ENCODE measurements around the gene GUCD1. TPM values are rescaled to one million over a fixed set of nuclear protein-coding genes. Genes with fewer than 3 reads are reported as not detected.
"Not testable (repeated sequence)": the region's sequence is repeated elsewhere in the genome, so short reads cannot be mapped to it uniquely, and the experiment has no call there.

Gene GUCD1
- total RNA-seq, 2 donors from 2014 or later, result 44.4 to 58.7 TPM

- peaks cover 24% of the 10 kb centered on the region for H3K4me1 ChIP-seq
- H3K36me3 ChIP-seq (replicated peaks in 1 of 2; ENCODE audit: insufficient read depth in 1 of 2, low read depth in 2 of 2), result peaks cover 0 to 12% of the 10 kb centered on the region in 2 donors
- no peaks in the 10 kb centered on the region for H3K9me3 ChIP-seq
- 53 to 54% methylated on average over 4 of the region's 4 CpGs for WGBS, 2 donors
- TF ChIP-seq POLR2A (IDR thresholded peaks at IDR 0.05) (no peak), CTCF (IDR thresholded peaks at IDR 0.05) (no peak)
- intact Hi-C loops (cut with DNase I), result no loop called here
- H3K4me3 ChIP-seq, result no peak overlapping the region
- H3K27ac ChIP-seq, result no peak overlapping the region
- no peak for DNase-seq
- no peaks in the 10 kb centered on the region for H3K27me3 ChIP-seq
- no peak for ATAC-seq
Measured at GRCh38 chr22:24559471-24559870, 4.5 kb upstream of the GUCD1 start.

- Histone ChIP-seq H3K4me1 (peaks cover 51% of the 10 kb centered on the region), H3K27me3 (no peaks in the 10 kb centered on the region), H3K4me3 (peak within 1 kb of the TSS; percentile 84 to 85), H3K9me3 (no peaks in the 10 kb centered on the region), H3K27ac (peak within 1 kb of the TSS; percentile 85 to 99 (median 98)), H3K36me3 (replicated peaks in 1 of 2; ENCODE audit: insufficient read depth in 1 of 2, low read depth in 2 of 2) (peaks cover 0 to 12% of the 10 kb centered on the region in 2 donors)
- peak; percentile 100 for DNase-seq
- intact Hi-C loops (cut with DNase I), result no loop called here
- TF ChIP-seq CTCF (IDR thresholded peaks at IDR 0.05) (peak in 6 of 7 experiments; percentile 6 to 57 (median 51)), POLR2A (IDR thresholded peaks at IDR 0.05) (peak; percentile 59 to 87 (median 87))
- ATAC-seq, result peak; percentile 92
- WGBS, 2 donors, result 0 to 1% methylated on average over 17 to 56 of the region's 59 CpGs
Measured at GRCh38 chr22:24555165-24556039, 464 bp upstream of the GUCD1 start, which contains the start of gene SNRPD3. Gene SNRPD3, plus strand, starts transcription at chr22:24555999. Its CDS starts 1,676 bp downstream, at chr22:24557675.

GRCh38 chr22:24553597-24554312 lies 1.2 kb downstream of the GUCD1 start:
- WGBS, 2 donors, result 18% methylated on average over 10 to 12 of the region's 12 CpGs
- H3K27ac ChIP-seq, result peak overlapping the region; percentile 85 to 99 (median 98)
- no peaks in the 10 kb centered on the region for H3K9me3 ChIP-seq
- ATAC-seq, result no peak
- peak in 3 of 4 donors; percentile 20 to 35 (median 31) for DNase-seq
- H3K4me1 ChIP-seq, result peaks cover 64% of the 10 kb centered on the region
- H3K36me3 ChIP-seq (replicated peaks in 1 of 2; ENCODE audit: insufficient read depth in 1 of 2, low read depth in 2 of 2), result peaks cover 0 to 7% of the 10 kb centered on the region in 2 donors
- H3K27me3 ChIP-seq, result no peaks in the 10 kb centered on the region
- peak overlapping the region; percentile 84 to 85 for H3K4me3 ChIP-seq
- intact Hi-C loops (cut with DNase I), result no loop called here
- no peak for TF ChIP-seq POLR2A (IDR thresholded peaks at IDR 0.05)
- no peak for TF ChIP-seq CTCF (IDR thresholded peaks at IDR 0.05)

- H3K4me1 ChIP-seq, result peaks cover 66% of the 10 kb centered on the region
- 75 to 79% methylated on average over 9 to 10 of the region's 10 CpGs for WGBS, 2 donors
- H3K27me3 ChIP-seq; ATAC-seq; H3K9me3 ChIP-seq; H3K36me3 ChIP-seq (replicated peaks in 1 of 2; ENCODE audit: insufficient read depth in 1 of 2, low read depth in 2 of 2); intact Hi-C loops (cut with DNase I); DNase-seq; H3K4me3 ChIP-seq: not testable (repeated sequence)
- H3K27ac ChIP-seq, result peak overlapping the region in 1 of 4 donors; percentile 99
Measured at GRCh38 chr22:24552503-24553286, 2.2 kb downstream of the GUCD1 start.
